OCI-LY7 (cell line): ENCODE data around the gene C12orf42. TPM values are rescaled to one million over a fixed set of nuclear protein-coding genes. Genes with fewer than 3 reads are reported as not detected.

Experiments used
- BruUV-seq: library from RNA; stranded (reverse); fragments of 400-500 nt; replicated peaks from 2 replicates; lab custom pipeline; 2021; lab: Mats Ljungman, UMichigan
- CTCF ChIA-PET: fragments of 300-600 bp; sonication (Branson Sonifier 250); formaldehyde crosslinking; loops from one replicate; lab custom pipeline; 2022; ENCODE audit warnings: antibody characterized with exemption; ENCODE audit not compliant: unreplicated experiment; lab: Charles Lee
- POLR2A ChIA-PET: fragments of 300-600 bp; sonication (Branson Sonifier 250); formaldehyde crosslinking; loops from one replicate; lab custom pipeline; 2022; ENCODE audit warnings: antibody characterized with exemption; lab: Charles Lee
- DNase-seq: peaks from one replicate; pipeline ENCODE4 v3.0.0-alpha.2; 2015; ENCODE audit warnings: low spot score
- H2AFZ ChIP-seq: fragments of 200-600 bp; sonication (generic), shearing (Covaris generic); 2 replicates; pipeline ENCODE4 v1.6.1; 2014; ENCODE audit warnings: mild to moderate bottlenecking, antibody characterized with exemption, low read length, moderate library complexity
- H3K27ac ChIP-seq: fragments of 200-600 bp; sonication (generic); 2 replicates; pipeline ENCODE4 v1.5.1; 2014; ENCODE audit warnings: mixed run types, low read depth, mild to moderate bottlenecking, moderate library complexity, low read length, inconsistent platforms; ENCODE audit not compliant: poor library complexity, severe bottlenecking
- H3K36me3 ChIP-seq: fragments of 200-600 bp; sonication (generic); 2 replicates; pipeline ENCODE4 v1.6.1; 2014; ENCODE audit warnings: mild to moderate bottlenecking, antibody characterized with exemption, low read length, moderate library complexity, mixed read lengths; ENCODE audit not compliant: insufficient read depth
- H3K4me1 ChIP-seq: fragments of 200-600 bp; sonication (generic); 2 replicates; pipeline ENCODE4 v1.5.1; 2014; ENCODE audit warnings: mild to moderate bottlenecking, low read length; ENCODE audit not compliant: insufficient read depth, poor library complexity, severe bottlenecking
- H3K4me2 ChIP-seq: fragments of 200-600 bp; sonication (generic); 2 replicates; pipeline ENCODE4 v1.6.1; 2014; ENCODE audit warnings: mild to moderate bottlenecking, low read length
- H3K4me3 ChIP-seq: fragments of 200-600 bp; sonication (generic); 2 replicates; pipeline ENCODE4 v1.5.1; 2014; ENCODE audit warnings: mild to moderate bottlenecking, low read depth, low read length; ENCODE audit not compliant: poor library complexity, severe bottlenecking
- H3K79me2 ChIP-seq: fragments of 200-600 bp; sonication (generic); 2 replicates; pipeline ENCODE4 v1.6.1; 2016; ENCODE audit warnings: low read depth, mild to moderate bottlenecking, low read length, moderate library complexity, mixed read lengths; ENCODE audit not compliant: insufficient read depth
- H3K9me2 ChIP-seq: fragments of 200-600 bp; sonication (generic); 2 replicates; pipeline ENCODE4 v1.6.1; 2016; ENCODE audit warnings: mild to moderate bottlenecking, low read length, mixed read lengths; ENCODE audit not compliant: insufficient read depth
- H3K9me3 ChIP-seq: fragments of 200-600 bp; sonication (generic); 2 replicates; pipeline ENCODE4 v1.6.1; 2014; ENCODE audit warnings: mild to moderate bottlenecking, mixed run types, low read length, mixed read lengths
- H4K20me1 ChIP-seq: fragments of 200-600 bp; sonication (generic); 2 replicates; pipeline ENCODE4 v1.6.1; 2014; ENCODE audit warnings: mild to moderate bottlenecking, antibody characterized with exemption, low read length, moderate library complexity, mixed read lengths; ENCODE audit not compliant: insufficient read depth
- CTCF ChIP-seq: fragments of 200-600 bp; sonication (generic); conservative IDR thresholded peaks from 2 replicates; pipeline ENCODE4 v1.5.1; 2014; ENCODE audit warnings: mild to moderate bottlenecking, antibody characterized with exemption, low read length, moderate library complexity, mixed read lengths
- EZH2phosphoT487 ChIP-seq: fragments of 200-600 bp; sonication (generic); IDR thresholded peaks from 2 replicates; pipeline ENCODE4 v1.6.1; 2018; ENCODE audit warnings: low read depth, borderline replicate concordance, mild to moderate bottlenecking, mixed run types, antibody characterized with exemption, low read length, moderate library complexity, mixed read lengths
- intact Hi-C: fragments of 100-400 bp; cut with micrococcal nuclease; formaldehyde crosslinking; loops from one replicate; pipeline ENCODE4 v1.10.0; 2022; ENCODE audit not compliant: unreplicated experiment
- total RNA-seq, 2 experiments: library from RNA; depleted of rRNA in 1 of 2; stranded (reverse); fragments of >200 nt in 1 of 2; shearing (Covaris generic) in 1 of 2; gene quantifications; 2 replicates each; pipeline ENCODE4 v1.2.3, GENCODE V29; 2014 to 2022

C12orf42 gene
- total RNA-seq, 2 experiments from 2014 or later, result 1.2 TPM; not detected in 1

GRCh38 chr12:103330672-103331071 lies 165.1 kb downstream of the C12orf42 start:
- Histone ChIP-seq H3K79me2 (no peaks in the 10 kb centered on the region), H4K20me1 (no peaks in the 10 kb centered on the region), H3K4me3 (no peak overlapping the region), H2AFZ (no peak overlapping the region), H3K36me3 (no peaks in the 10 kb centered on the region), H3K4me2 (no peak overlapping the region), H3K4me1 (no peaks in the 10 kb centered on the region), H3K9me3 (no peaks in the 10 kb centered on the region), H3K27ac (no peak overlapping the region), H3K9me2 (no peaks in the 10 kb centered on the region)
- no TSS peak for BruUV-seq
- intact Hi-C loops, result no loop called here
- no peak for DNase-seq
- no peak for TF ChIP-seq EZH2phosphoT487
- no peak for TF ChIP-seq CTCF
- CTCF ChIA-PET, result no interaction called here
- POLR2A ChIA-PET, result interaction anchor here (0.8 kb wide), 1 partner anchor 18 kb away, joined by 3 read pairs; no protein-coding TSS in a partner anchor

GRCh38 chr12:103327676-103328075 lies 168.1 kb downstream of the C12orf42 start:
- no peak overlapping the region for H3K27ac ChIP-seq
- no peaks in the 10 kb centered on the region for H4K20me1 ChIP-seq
- no peak overlapping the region for H2AFZ ChIP-seq
- BruUV-seq, result no TSS peak
- no peaks in the 10 kb centered on the region for H3K9me2 ChIP-seq
- TF ChIP-seq EZH2phosphoT487 (no peak), CTCF (no peak)
- H3K4me3 ChIP-seq, result no peak overlapping the region
- intact Hi-C loops, result no loop called here
- no peaks in the 10 kb centered on the region for H3K9me3 ChIP-seq
- no peak overlapping the region for H3K4me2 ChIP-seq
- ChIA-PET POLR2A (no interaction called here), CTCF (no interaction called here)
- no peaks in the 10 kb centered on the region for H3K36me3 ChIP-seq
- no peak for DNase-seq
- no peaks in the 10 kb centered on the region for H3K4me1 ChIP-seq
- no peaks in the 10 kb centered on the region for H3K79me2 ChIP-seq

- no TSS peak for BruUV-seq
- no peak overlapping the region for H3K4me3 ChIP-seq
- H3K36me3 ChIP-seq, result no peaks in the 10 kb centered on the region
- peak; percentile 33 for DNase-seq
- TF ChIP-seq CTCF (peak; percentile 70), EZH2phosphoT487 (no peak)
- POLR2A ChIA-PET, result no interaction called here
- no peaks in the 10 kb centered on the region for H3K79me2 ChIP-seq
- no peaks in the 10 kb centered on the region for H3K4me1 ChIP-seq
- CTCF ChIA-PET, result no interaction called here
- intact Hi-C loops, result loop anchor here (1.0 kb wide), 1 partner anchor 178 kb away; no protein-coding TSS in a partner anchor
- H3K9me2 ChIP-seq, result no peaks in the 10 kb centered on the region
- no peak overlapping the region for H3K27ac ChIP-seq
- no peak overlapping the region for H2AFZ ChIP-seq
- H4K20me1 ChIP-seq, result no peaks in the 10 kb centered on the region
- no peak overlapping the region for H3K4me2 ChIP-seq
- no peaks in the 10 kb centered on the region for H3K9me3 ChIP-seq
These were observed 169.6 kb downstream of the C12orf42 start for GRCh38 chr12:103326190-103326589.
